H9 (cell line): ENCODE data around the gene WDR4. TPM values are rescaled to one million over a fixed set of nuclear protein-coding genes. Genes with fewer than 3 reads are reported as not detected.

Experiments used
- DNase-seq: peaks from one replicate; pipeline ENCODE4 v3.0.0-alpha.2; 2017
- H2AFZ ChIP-seq: one replicate; pipeline ENCODE4 v1.6.1; 2013; ENCODE audit warnings: mild to moderate bottlenecking, low read length, control low read depth, moderate library complexity
- H2AK5ac ChIP-seq: 2 replicates; pipeline ENCODE4 v1.6.1; 2013; ENCODE audit warnings: low read length, control low read depth, mixed read lengths; ENCODE audit not compliant: insufficient read length
- H2BK120ac ChIP-seq: one replicate; pipeline ENCODE4 v1.6.1; 2013; ENCODE audit warnings: low read depth, mild to moderate bottlenecking, low read length, control low read depth, inconsistent platforms; ENCODE audit not compliant: poor library complexity, severe bottlenecking
- H2BK12ac ChIP-seq: 2 replicates; pipeline ENCODE4 v1.6.1; 2013; ENCODE audit warnings: low read length, control low read depth, mixed read lengths, low read depth; ENCODE audit not compliant: insufficient read length
- H2BK15ac ChIP-seq: 2 replicates; pipeline ENCODE4 v1.6.1; 2013; ENCODE audit warnings: low read depth, low read length, control low read depth
- H2BK20ac ChIP-seq: one replicate; pipeline ENCODE4 v1.6.1; 2013; ENCODE audit warnings: low read depth, mild to moderate bottlenecking, low read length, control low read depth, inconsistent platforms; ENCODE audit not compliant: poor library complexity, severe bottlenecking
- H2BK5ac ChIP-seq: 2 replicates; pipeline ENCODE4 v1.6.1; 2013; ENCODE audit warnings: low read length, control low read depth, mixed read lengths; ENCODE audit not compliant: insufficient read length
- H3K14ac ChIP-seq: 2 replicates; pipeline ENCODE4 v1.6.1; 2013; ENCODE audit warnings: low read length, control low read depth; ENCODE audit not compliant: insufficient read depth
- H3K18ac ChIP-seq: 2 replicates; pipeline ENCODE4 v1.6.1; 2013; ENCODE audit warnings: low read depth, mild to moderate bottlenecking, mixed read lengths, low read length, control low read depth; ENCODE audit not compliant: insufficient read length
- H3K23ac ChIP-seq: 2 replicates; pipeline ENCODE4 v1.6.1; 2013; ENCODE audit warnings: low read length, control low read depth, mixed read lengths, low read depth; ENCODE audit not compliant: insufficient read length
- H3K23me2 ChIP-seq: 2 replicates; pipeline ENCODE4 v1.6.1; 2013; ENCODE audit warnings: low read depth, mild to moderate bottlenecking, mixed read lengths, low read length, control low read depth; ENCODE audit not compliant: insufficient read length, poor library complexity, severe bottlenecking
- H3K27ac ChIP-seq: 2 replicates; pipeline ENCODE4 v1.5.1; 2013; ENCODE audit warnings: low read length, control low read depth, mixed read lengths, low read depth; ENCODE audit not compliant: insufficient read length
- H3K27me3 ChIP-seq: 2 replicates; pipeline ENCODE4 v1.6.1; 2013; ENCODE audit warnings: low read length, control low read depth, inconsistent platforms; ENCODE audit not compliant: insufficient read depth
- H3K4ac ChIP-seq: 2 replicates; pipeline ENCODE4 v1.6.1; 2013; ENCODE audit warnings: low read depth, mild to moderate bottlenecking, control low read depth, inconsistent platforms, low read length, moderate library complexity
- H3K4me1 ChIP-seq: 2 replicates; pipeline ENCODE4 v1.6.1; 2013; ENCODE audit warnings: low read length, control low read depth, inconsistent platforms; ENCODE audit not compliant: insufficient read depth
- H3K4me2 ChIP-seq: 2 replicates; pipeline ENCODE4 v1.6.1; 2013; ENCODE audit warnings: low read length, control low read depth, mixed read lengths; ENCODE audit not compliant: insufficient read length, insufficient read depth
- H3K56ac ChIP-seq: 2 replicates; pipeline ENCODE4 v1.6.1; 2013; ENCODE audit warnings: low read depth, mild to moderate bottlenecking, mixed read lengths, low read length, control low read depth; ENCODE audit not compliant: insufficient read length
- H3K79me1 ChIP-seq: 2 replicates; pipeline ENCODE4 v1.6.1; 2013; ENCODE audit warnings: low read depth, mild to moderate bottlenecking, moderate library complexity, low read length, control low read depth, inconsistent platforms; ENCODE audit not compliant: insufficient read depth, poor library complexity, severe bottlenecking
- H3K79me2 ChIP-seq: 2 replicates; pipeline ENCODE4 v1.6.1; 2013; ENCODE audit warnings: low read length, control low read depth, inconsistent platforms; ENCODE audit not compliant: insufficient read depth
- H3K9ac ChIP-seq: 2 replicates; pipeline ENCODE4 v1.6.1; 2013; ENCODE audit warnings: low read length, control low read depth, mixed read lengths; ENCODE audit not compliant: insufficient read length; ENCODE audit errors: extremely low read depth
- H3K9me3 ChIP-seq: one replicate; pipeline ENCODE4 v1.6.1; 2013; ENCODE audit warnings: low read depth, low read length, inconsistent platforms; ENCODE audit not compliant: control insufficient read depth
- H3T11ph ChIP-seq: one replicate; pipeline ENCODE4 v1.6.1; 2013; ENCODE audit warnings: mild to moderate bottlenecking, low read length, control low read depth, inconsistent platforms
- H4K20me1 ChIP-seq: one replicate; pipeline ENCODE4 v1.6.1; 2013; ENCODE audit not compliant: control insufficient read depth, insufficient read length, insufficient read depth
- H4K5ac ChIP-seq: 2 replicates; pipeline ENCODE4 v1.6.1; 2013; ENCODE audit warnings: low read depth, mild to moderate bottlenecking, mixed read lengths, low read length, control low read depth; ENCODE audit not compliant: insufficient read length
- H4K8ac ChIP-seq: replicated peaks from 2 replicates; pipeline ENCODE4 v1.6.1; 2013; ENCODE audit warnings: low read length, control low read depth, mixed read lengths, low read depth; ENCODE audit not compliant: insufficient read length
- H4K91ac ChIP-seq: 2 replicates; pipeline ENCODE4 v1.6.1; 2013; ENCODE audit warnings: low read depth, mild to moderate bottlenecking, moderate library complexity, mixed read lengths, low read length, control low read depth; ENCODE audit not compliant: insufficient read length
- H3K27ac Mint-ChIP-seq, 3 experiments: 2 replicates in 2 of 3; 3 replicates in 1 of 3; pipeline ENCODE4 v1.8.0; 2020 to 2021; ENCODE audit warnings: mixed read lengths in 3 of 3, mild to moderate bottlenecking in 1 of 3, moderate library complexity in 1 of 3
- H3K27me3 Mint-ChIP-seq: 2 replicates; pipeline ENCODE4 v1.8.0; 2021; ENCODE audit warnings: low read depth, mild to moderate bottlenecking, moderate library complexity, mixed read lengths
- H3K36me3 Mint-ChIP-seq, 3 experiments: 2 replicates in 2 of 3; 3 replicates in 1 of 3; pipeline ENCODE4 v1.8.0; 2020 to 2021; ENCODE audit warnings: low read depth in 3 of 3, mixed read lengths in 3 of 3; ENCODE audit not compliant: insufficient read depth in 1 of 3
- H3K4me1 Mint-ChIP-seq, 2 experiments: 2 replicates each; pipeline ENCODE4 v1.8.0; 2020; ENCODE audit warnings: mixed read lengths in 2 of 2
- H3K4me3 Mint-ChIP-seq, 2 experiments: 2 replicates in 1 of 2; 3 replicates in 1 of 2; pipeline ENCODE4 v1.8.0; 2020 to 2021; ENCODE audit warnings: mild to moderate bottlenecking in 2 of 2, mixed read lengths in 2 of 2, moderate library complexity in 1 of 2
- H3K9me3 Mint-ChIP-seq, 2 experiments: 2 replicates in 1 of 2; 3 replicates in 1 of 2; pipeline ENCODE4 v1.8.0; 2020; ENCODE audit warnings: mild to moderate bottlenecking in 2 of 2, mixed read lengths in 2 of 2, moderate library complexity in 1 of 2
- whole genome bisulfite sequencing: extraction: QIAGEN DNeasy Blood & Tissue Kit; methylation state at CpG from one replicate; pipeline ENCODE4 v1.1.7; 2013; ENCODE audit warnings: missing lambda C conversion rate, low lambda C conversion rate, mixed read lengths; ENCODE audit not compliant: insufficient read length; ENCODE audit errors: extremely low coverage; 5-methylcytosine and 5-hydroxymethylcytosine counted together
- total RNA-seq: library from RNA; stranded (reverse); gene quantifications from 2 replicates; pipeline ENCODE4 v1.2.1, GENCODE V29; 2021
- TF ChIP-seq, protein P1 (sequence below): fragments of 200-600 bp; sonication (generic); conservative IDR thresholded peaks from 3 replicates; pipeline ENCODE4 v1.8.0; 2021; ENCODE audit warnings: antibody characterized with exemption, mild to moderate bottlenecking

Gene WDR4
- total RNA-seq, 1 experiment from 2014 or later = 54.4 TPM

GRCh38 chr21:42906233-42906632, 26.9 kb upstream of the WDR4 start:
- no peak overlapping the region for H3K14ac ChIP-seq
- H3K4me2 ChIP-seq = no peak overlapping the region
- no peaks in the 10 kb centered on the region for H3K27me3 ChIP-seq
- Mint-ChIP-seq H3K4me1 (no peaks in the 10 kb centered on the region), H3K27me3 (no peaks in the 10 kb centered on the region), H3K36me3 (peaks cover 56 to 93% (median 63%) of the 10 kb centered on the region in 3 experiments), H3K27ac (peak overlapping the region in 1 of 3 experiments; percentile 59; a peak in 1 of 7 replicates), H3K4me3 (no peak overlapping the region), H3K9me3 (peaks cover 9 to 13% of the 10 kb centered on the region in 2 experiments)
- H3K23ac ChIP-seq = no peak overlapping the region
- no peaks in the 10 kb centered on the region for H3K23me2 ChIP-seq
- H3K56ac ChIP-seq = no peak overlapping the region
- H2AK5ac ChIP-seq = no peak overlapping the region
- no peaks in the 10 kb centered on the region for H4K20me1 ChIP-seq
- no peak overlapping the region for H2BK5ac ChIP-seq
- no peak overlapping the region for H2AFZ ChIP-seq
- no peak overlapping the region for H4K8ac ChIP-seq
- no peak overlapping the region for H4K91ac ChIP-seq
- no peak overlapping the region for H3K18ac ChIP-seq
- H2BK15ac ChIP-seq = no peak overlapping the region
- H3T11ph ChIP-seq = no peak overlapping the region
- WGBS = no CpG with 5 or more reads among the region's 16 CpGs
- no peaks in the 10 kb centered on the region for H3K4me1 ChIP-seq
- H3K9ac ChIP-seq = no peak overlapping the region
- H2BK20ac ChIP-seq = no peak overlapping the region
- no peaks in the 10 kb centered on the region for H3K79me1 ChIP-seq
- peaks cover 5% of the 10 kb centered on the region for H3K9me3 ChIP-seq
- no peaks in the 10 kb centered on the region for H3K79me2 ChIP-seq
- no peak for DNase-seq
- TF ChIP-seq, protein P1, sequence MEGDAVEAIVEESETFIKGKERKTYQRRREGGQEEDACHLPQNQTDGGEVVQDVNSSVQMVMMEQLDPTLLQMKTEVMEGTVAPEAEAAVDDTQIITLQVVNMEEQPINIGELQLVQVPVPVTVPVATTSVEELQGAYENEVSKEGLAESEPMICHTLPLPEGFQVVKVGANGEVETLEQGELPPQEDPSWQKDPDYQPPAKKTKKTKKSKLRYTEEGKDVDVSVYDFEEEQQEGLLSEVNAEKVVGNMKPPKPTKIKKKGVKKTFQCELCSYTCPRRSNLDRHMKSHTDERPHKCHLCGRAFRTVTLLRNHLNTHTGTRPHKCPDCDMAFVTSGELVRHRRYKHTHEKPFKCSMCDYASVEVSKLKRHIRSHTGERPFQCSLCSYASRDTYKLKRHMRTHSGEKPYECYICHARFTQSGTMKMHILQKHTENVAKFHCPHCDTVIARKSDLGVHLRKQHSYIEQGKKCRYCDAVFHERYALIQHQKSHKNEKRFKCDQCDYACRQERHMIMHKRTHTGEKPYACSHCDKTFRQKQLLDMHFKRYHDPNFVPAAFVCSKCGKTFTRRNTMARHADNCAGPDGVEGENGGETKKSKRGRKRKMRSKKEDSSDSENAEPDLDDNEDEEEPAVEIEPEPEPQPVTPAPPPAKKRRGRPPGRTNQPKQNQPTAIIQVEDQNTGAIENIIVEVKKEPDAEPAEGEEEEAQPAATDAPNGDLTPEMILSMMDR = no peak
- no peak overlapping the region for H2BK120ac ChIP-seq
- no peak overlapping the region for H2BK12ac ChIP-seq
- no peak overlapping the region for H3K27ac ChIP-seq
- no peak overlapping the region for H4K5ac ChIP-seq
- H3K4ac ChIP-seq = no peak overlapping the region
